NCI-H2196 (cell line): ENCODE results near the gene EFCAB6.
A peak's percentile ranks its signal among the peaks of the same experiment; 100 is the strongest.

Experiments
- DNase-seq: peaks from one replicate; lab custom pipeline; 2025; ENCODE audit not compliant: unreplicated experiment; lab: John Stamatoyannopoulos, UW

Gene EFCAB6

DNA sequence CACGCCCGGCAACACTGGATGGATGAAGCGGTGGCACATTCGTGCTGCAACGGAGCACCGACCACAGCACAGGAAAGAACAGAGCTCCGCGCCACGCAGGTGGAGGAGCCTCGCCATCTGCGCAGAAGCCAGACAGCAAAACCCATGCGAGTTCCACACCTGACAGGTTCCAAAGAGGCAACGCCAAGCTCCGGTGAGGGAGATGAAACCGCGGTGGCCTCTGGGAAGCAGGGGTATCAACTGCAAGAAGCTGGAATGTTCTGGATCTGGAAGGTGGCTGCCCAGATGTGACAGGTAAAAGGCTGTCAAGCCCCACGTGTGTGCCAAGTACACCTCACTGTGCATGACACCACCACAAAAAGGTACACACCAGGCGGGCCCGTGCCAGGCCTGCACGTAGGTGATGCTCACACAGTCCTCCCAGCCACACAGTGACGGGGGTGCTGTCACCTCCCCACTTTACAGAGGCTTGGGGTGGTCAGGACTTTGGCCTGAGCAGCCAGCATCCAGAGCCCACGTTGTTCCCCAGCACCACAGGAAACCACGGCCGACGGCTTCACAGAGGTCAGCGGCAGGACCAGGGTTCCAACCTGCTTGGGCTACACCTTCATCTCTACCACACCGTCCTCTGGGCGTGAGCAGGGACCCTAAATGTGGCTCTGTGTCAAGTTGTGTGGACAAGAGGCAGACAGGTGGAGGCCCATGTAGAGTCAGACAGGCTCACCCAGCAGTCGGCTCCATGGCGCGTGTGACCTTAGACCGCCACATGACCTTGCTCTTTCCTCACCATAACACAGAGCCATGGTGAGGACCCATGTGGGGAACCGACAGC lies 19.7 kb upstream of the EFCAB6 start:
- DNase-seq, result no peak

DNA sequence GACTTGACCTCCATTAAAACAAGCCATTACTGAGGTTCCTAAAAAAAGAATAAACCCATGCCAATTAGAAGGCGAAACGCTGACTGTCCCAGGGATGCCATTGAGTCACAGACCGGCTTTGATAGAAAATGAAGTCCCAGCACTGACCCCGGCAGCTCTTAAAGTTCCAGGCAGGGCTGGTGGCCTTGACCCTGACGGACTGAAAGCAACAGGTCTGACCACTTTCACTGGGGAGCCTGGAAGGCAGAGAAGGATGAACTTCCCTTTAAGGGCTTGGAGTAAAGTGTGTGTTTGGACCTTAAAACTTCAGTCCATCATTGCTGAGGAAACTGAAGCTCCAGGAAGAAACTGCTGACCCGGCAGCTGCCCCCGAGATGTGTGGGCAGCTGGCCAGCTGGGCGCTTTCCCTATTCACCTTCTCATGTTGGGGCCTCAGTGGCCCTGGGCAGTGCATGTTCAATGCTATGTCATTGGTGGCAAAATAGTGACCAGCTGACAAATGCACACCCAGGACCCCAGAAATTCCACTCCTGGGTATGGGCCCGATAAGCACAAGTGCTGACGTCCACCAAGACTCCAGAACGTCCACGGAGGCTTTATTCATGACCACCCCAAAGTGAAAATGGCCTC lies 18.9 kb upstream of the EFCAB6 start:
- no peak for DNase-seq

DNA sequence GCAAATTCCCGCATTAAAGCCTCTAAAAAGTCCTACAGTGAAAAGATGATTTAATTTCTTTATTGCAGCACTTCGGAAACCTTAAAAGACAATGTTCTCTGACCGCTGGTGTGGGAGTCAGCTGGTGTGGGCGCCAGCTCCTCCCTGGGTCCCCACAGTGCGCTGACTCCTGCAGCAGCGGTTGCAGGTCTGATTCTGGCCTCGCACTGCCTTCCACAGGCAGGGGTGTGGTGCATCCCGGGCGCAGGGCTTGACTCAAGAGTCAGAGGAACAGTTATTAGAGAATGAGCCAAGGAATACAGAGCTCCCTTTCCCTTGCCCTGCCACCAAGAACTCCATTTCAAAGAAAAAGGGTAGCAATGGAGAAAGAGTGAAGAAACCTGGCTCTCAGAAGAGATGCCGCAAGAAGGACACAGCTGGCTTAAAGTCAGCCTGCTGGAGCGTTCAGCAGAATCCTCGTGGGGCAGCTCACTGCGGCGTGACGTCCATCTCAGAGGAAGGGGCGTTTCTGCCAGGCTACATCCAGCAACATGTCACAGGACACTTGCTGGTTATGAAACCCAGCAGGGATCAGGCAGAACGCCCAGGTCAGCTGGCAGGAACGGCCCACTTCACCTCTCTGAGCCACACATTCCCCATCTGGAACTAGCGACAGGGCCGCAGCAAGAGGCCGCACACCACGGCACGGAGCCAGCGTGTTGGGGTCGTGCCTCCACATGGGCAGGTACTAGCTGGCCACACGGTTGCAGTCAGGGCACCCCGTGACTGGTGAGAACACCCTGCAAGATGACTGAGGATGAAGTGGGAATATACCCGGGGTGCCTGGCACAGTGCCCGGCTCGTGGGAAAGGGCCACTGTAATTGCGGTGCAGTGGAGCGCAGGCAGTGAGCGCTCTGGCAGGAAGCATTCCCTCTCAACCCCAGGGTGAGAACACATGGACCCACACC lies 18.1 kb upstream of the EFCAB6 start:
- peak; percentile 43 for DNase-seq

- DNase-seq, result no peak
Measured at GRCh38 chr22:43828998-43829782, 17.1 kb upstream of the EFCAB6 start.

GRCh38 chr22:43828725-43828997 lies 16.6 kb upstream of the EFCAB6 start:
- no peak for DNase-seq

- no peak for DNase-seq
Measured at GRCh38 chr22:43827926-43828724, 16.0 kb upstream of the EFCAB6 start.

DNA sequence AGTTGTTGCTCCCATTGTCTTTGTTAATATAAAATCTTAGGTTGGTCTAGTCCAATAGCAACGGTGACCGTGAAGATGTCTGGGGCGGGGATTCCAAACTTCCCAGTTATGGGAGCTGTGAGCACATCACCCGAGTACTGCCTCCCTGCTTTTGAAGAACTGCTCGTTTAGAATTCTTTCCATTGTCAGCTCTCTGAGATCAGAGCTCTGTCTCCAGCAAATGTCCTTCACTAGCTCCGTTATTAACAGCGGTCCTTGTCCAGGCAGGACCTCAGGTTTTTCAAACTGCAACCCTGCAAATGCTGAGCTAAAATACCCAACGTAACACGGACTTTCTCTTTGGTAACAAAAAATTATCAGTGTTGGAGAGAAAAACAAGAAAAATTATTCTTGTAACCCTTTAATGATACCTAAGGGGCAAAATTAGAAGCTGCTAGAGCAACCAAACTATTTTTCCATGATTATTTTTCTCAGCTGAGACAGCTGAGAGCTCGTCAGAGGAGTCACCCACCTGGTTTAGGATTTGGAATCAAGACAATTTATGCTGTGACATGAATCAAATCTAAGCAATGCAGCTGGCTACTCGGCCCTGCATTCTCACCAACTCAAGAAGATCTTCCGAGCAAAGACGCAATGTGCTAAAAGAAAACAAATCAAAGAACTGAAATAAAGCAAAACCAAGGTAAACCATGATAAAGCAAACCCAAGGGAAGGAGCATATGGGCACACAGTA lies 15.1 kb upstream of the EFCAB6 start:
- DNase-seq, result no peak

- DNase-seq, result peak; percentile 56
Measured at GRCh38 chr22:43826142-43827002, 14.3 kb upstream of the EFCAB6 start.

DNA sequence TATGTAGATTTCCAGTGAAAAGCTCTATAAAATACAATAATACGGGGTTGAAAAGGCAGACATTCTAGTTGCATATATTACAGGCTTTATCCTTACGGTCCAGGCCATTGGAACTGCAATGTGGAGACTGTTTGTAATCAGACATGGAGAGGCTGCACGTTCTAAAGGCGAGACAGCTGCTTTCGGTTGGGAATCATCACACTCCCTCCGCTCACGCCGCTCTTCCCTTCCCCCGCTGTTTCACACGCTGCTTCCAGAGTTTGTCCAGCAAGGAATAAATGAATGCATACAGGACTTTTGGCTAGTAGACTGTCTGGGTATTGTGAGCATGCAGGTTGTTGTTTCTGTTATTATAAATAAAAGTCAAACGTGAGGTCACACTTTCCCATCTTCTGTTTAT lies 13.5 kb upstream of the EFCAB6 start:
- DNase-seq, result no peak

DNA sequence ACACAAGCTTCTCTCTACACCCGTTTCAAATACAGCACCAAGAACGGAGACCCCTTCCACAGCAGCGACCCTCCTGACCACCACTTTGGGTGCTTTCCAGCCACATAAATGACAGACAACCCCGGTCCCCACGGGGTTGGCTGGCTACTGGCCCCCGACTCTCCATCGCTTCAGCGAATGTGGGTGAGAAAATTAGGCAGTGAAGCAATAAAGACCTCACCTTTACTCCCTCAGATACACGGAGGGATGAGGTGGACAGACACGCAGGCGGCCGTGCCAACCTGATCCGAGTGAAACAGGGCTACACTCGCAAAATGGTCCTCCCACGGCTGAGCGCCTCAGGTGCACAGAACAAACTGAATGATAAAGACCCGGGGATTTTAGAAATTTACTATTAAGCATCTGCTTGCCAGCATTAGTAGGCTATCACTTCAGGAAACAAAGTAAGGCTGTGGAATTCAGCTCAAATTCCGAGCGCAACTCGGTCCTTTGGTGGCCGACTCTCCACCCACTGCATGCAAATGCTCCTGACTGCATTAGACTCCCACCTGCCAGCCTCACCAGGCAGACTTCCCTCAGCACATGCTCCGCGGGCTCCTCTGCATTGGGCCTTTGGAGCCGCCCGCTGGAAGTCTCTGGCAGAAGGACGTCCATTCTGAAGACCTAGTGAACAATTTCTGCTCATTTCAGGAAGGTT lies 12.8 kb upstream of the EFCAB6 start:
- no peak for DNase-seq

- DNase-seq, result no peak
Measured at GRCh38 chr22:43823911-43824665, 12.0 kb upstream of the EFCAB6 start.

DNA sequence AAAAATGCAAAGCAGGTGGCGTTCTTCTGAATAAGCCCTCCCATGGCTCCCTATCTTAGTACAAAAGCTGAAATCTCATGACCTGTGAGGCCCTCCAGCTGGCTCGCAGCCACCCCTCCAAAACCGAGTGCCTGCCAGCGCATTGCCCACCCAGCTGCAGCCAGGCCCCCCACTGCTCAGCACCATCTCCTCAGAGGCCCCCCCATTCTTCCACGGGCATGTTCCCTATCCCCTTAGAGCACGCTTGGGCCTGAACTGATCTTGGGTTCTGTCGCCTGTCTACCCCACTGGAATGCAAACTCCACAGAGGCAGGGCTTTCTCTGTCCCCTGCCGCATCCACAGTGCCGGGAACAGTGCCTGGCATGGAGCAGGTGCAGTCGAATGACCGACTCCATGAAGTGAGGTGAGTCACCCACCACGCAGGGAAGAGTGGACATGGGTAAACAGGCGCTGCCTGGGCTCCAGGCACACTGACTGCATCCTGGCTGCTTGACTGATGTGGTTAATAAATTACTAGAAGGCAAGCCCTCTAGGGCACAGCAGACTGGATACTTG lies 11.3 kb upstream of the EFCAB6 start:
- DNase-seq, result peak; percentile 73

- DNase-seq, result no peak
Measured at GRCh38 chr22:43821606-43822425, 9.7 kb upstream of the EFCAB6 start.

GRCh38 chr22:43820651-43821305 lies 8.7 kb upstream of the EFCAB6 start:
- DNase-seq, result peak; percentile 35

DNA sequence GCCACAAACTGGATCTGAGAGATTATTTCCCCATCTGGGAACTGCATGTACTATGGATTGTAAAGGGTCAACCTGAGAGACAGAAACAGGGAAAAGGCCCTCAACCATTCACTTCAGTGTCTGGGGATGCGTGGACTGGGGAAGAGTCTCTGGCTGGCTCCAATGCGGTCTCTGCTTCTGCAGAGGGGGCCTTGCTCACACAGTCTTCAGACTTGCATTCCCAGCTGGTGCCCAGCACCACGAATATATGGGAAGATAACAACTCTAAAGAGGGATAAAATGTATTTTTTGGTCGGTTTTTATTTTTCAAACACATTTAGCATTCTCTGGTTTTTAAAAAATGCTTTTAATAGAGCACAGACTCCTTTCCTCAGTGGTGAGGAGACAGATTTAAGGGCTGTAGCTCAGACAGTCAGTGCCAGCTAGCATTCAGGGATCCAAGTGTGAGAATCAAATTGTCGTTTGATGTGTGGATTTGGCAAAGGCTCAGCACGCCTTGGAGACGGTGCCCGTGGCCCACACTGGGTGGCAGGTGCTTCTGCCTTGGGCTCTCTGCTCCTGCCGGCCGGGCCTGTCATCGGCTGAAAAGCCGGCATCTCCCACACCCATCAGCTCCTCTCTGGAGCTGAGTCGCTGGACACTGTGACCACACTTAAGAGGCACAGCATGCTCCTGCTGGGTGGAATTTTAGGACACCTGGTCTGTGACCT lies 8.0 kb upstream of the EFCAB6 start:
- DNase-seq, result peak; percentile 35
